HepG2 (cell line): Measurements from ENCODE around the gene ARR3. TPM values are rescaled to one million over a fixed set of nuclear protein-coding genes. Genes with fewer than 3 reads are reported as not detected.

Source experiments
- CEBPB ChIP-seq: IDR thresholded peaks from 2 replicates; pipeline ENCODE4 v1.6.1; 2011; ENCODE audit warnings: low read depth, low read length, improper control_type of control experiment, borderline replicate concordance
- HOXA7 ChIP-seq: sonication (generic); formaldehyde crosslinking; IDR thresholded peaks from 2 replicates; pipeline ENCODE4 v1.8.1; 2022; ENCODE audit warnings: mild to moderate bottlenecking, missing genetic modification reagents, moderate library complexity
- KLF6 ChIP-seq: IDR thresholded peaks from 2 replicates; pipeline ENCODE4 v1.8.0; 2016; ENCODE audit warnings: missing biosample characterization, missing genetic modification reagents
- MED8 ChIP-seq: sonication (generic); formaldehyde crosslinking; IDR thresholded peaks from 2 replicates; pipeline ENCODE4 v1.8.1; 2023; ENCODE audit warnings: mild to moderate bottlenecking, missing genetic modification reagents; ENCODE audit not compliant: insufficient replicate concordance
- PCBP2 ChIP-seq: fragments of 200-400 bp; formaldehyde crosslinking; optimal IDR thresholded peaks from 2 replicates; pipeline ENCODE3; 2018; ENCODE audit warnings: low read length, low read depth; ENCODE audit not compliant: poor library complexity, severe bottlenecking
- TEF ChIP-seq: sonication (generic); formaldehyde crosslinking; IDR thresholded peaks from 2 replicates; pipeline ENCODE4 v1.5.0; 2020; ENCODE audit warnings: missing genetic modification reagents
- TFDP1 ChIP-seq: IDR thresholded peaks from 2 replicates; pipeline ENCODE4 v1.6.1; 2016; ENCODE audit warnings: missing compliant biosample characterization, missing genetic modification reagents, borderline replicate concordance
- ZKSCAN8 ChIP-seq: IDR thresholded peaks from 2 replicates; pipeline ENCODE4 v1.6.1; 2016; ENCODE audit warnings: borderline replicate concordance, missing genetic modification reagents, missing compliant biosample characterization
- ZNF567 ChIP-seq: sonication (generic); formaldehyde crosslinking; IDR thresholded peaks from 2 replicates; pipeline ENCODE4 v1.8.1; 2023; ENCODE audit warnings: mild to moderate bottlenecking, missing genetic modification reagents, borderline replicate concordance
- polyA plus RNA-seq, 8 experiments: library from polyadenylated mRNA; depleted of rRNA in 3 of 8; stranded (reverse) in 7 of 8; unstranded in 1 of 8; fragments of >200 nt; fragmentation: Illumina TruSeq in 4 of 8; extraction: Trizol in 4 of 8; gene quantifications; 2 replicates each; pipeline versions ENCODE4 v1.2.1 to v1.2.3, GENCODE V29; 2011 to 2016; ENCODE audit warnings: low read depth in 4 of 8, missing spikeins in 1 of 8, mixed read lengths in 1 of 8; ENCODE audit not compliant: insufficient read depth in 1 of 8
- total RNA-seq, 5 experiments: library from RNA; depleted of rRNA; stranded (reverse); fragments of >200 nt; fragmentation: Illumina TruSeq; extraction: Trizol; gene quantifications; 2 replicates each; pipeline ENCODE4 v1.2.3, GENCODE V29; 2016; ENCODE audit warnings: low read depth in 1 of 5
- TF ChIP-seq, protein P1 (sequence below), 2 experiments: fragments of 450-650 bp in 1 of 2; sonication (generic) in 1 of 2; formaldehyde crosslinking in 1 of 2; IDR thresholded peaks; 2 replicates each; pipeline versions ENCODE4 v1.6.1 to v1.8.0; 2016 to 2022; ENCODE audit warnings: antibody characterized with exemption in 1 of 2, mild to moderate bottlenecking in 1 of 2, missing genetic modification reagents in 1 of 2

ARR3 gene
- total and polyA plus RNA-seq, 2 of the 13 experiments (the other 11 are each of a cell fraction or from before 2014, with no cell fraction given), result not detected

GRCh38 chrX:70289793-70290770 lies 21.9 kb downstream of the ARR3 start, which contains the start of the genes KIF4A and PDZD11 (continued):
- TF ChIP-seq, protein P1, sequence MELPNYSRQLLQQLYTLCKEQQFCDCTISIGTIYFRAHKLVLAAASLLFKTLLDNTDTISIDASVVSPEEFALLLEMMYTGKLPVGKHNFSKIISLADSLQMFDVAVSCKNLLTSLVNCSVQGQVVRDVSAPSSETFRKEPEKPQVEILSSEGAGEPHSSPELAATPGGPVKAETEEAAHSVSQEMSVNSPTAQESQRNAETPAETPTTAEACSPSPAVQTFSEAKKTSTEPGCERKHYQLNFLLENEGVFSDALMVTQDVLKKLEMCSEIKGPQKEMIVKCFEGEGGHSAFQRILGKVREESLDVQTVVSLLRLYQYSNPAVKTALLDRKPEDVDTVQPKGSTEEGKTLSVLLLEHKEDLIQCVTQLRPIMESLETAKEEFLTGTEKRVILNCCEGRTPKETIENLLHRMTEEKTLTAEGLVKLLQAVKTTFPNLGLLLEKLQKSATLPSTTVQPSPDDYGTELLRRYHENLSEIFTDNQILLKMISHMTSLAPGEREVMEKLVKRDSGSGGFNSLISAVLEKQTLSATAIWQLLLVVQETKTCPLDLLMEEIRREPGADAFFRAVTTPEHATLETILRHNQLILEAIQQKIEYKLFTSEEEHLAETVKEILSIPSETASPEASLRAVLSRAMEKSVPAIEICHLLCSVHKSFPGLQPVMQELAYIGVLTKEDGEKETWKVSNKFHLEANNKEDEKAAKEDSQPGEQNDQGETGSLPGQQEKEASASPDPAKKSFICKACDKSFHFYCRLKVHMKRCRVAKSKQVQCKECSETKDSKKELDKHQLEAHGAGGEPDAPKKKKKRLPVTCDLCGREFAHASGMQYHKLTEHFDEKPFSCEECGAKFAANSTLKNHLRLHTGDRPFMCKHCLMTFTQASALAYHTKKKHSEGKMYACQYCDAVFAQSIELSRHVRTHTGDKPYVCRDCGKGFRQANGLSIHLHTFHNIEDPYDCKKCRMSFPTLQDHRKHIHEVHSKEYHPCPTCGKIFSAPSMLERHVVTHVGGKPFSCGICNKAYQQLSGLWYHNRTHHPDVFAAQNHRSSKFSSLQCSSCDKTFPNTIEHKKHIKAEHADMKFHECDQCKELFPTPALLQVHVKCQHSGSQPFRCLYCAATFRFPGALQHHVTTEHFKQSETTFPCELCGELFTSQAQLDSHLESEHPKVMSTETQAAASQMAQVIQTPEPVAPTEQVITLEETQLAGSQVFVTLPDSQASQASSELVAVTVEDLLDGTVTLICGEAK (IDR thresholded peaks at IDR 0.05), result no peak
- TF ChIP-seq, protein P1 (CRISPR knock-in tag; IDR thresholded peaks at IDR 0.05), result 0 out of 2 replicates have a peak, but pooled peaks have one; percentile 22
- no peak for TF ChIP-seq MED8 (CRISPR knock-in tag)
- no peak for TF ChIP-seq HOXA7 (CRISPR knock-in tag)
- no peak for TF ChIP-seq ZKSCAN8
- no peak for TF ChIP-seq ZNF567 (CRISPR knock-in tag)
- TF ChIP-seq TFDP1 (CRISPR knock-in tag), result peak; percentile 93
- TF ChIP-seq CEBPB, result no peak
- TF ChIP-seq PCBP2, result no peak
- no peak for TF ChIP-seq TEF
- no peak for TF ChIP-seq KLF6 (CRISPR knock-in tag)
